CD14-positive monocyte (primary cell): ENCODE data around the gene AOC1. TPM values are rescaled to one million over a fixed set of nuclear protein-coding genes. Genes with fewer than 3 reads are reported as not detected.

Experiments used
- DNase-seq, 3 donors: peaks; one replicate each; pipeline ENCODE4 v3.0.0-alpha.2; 2011 to 2022
- H2AFZ ChIP-seq: 2 replicates; pipeline ENCODE4 v1.6.0; 2012; ENCODE audit warnings: mild to moderate bottlenecking, low read depth, low read length, inconsistent platforms; ENCODE audit not compliant: insufficient read depth, poor library complexity, severe bottlenecking
- H3K27ac ChIP-seq, 2 donors: 1 replicate in 1 of 2; 2 replicates in 1 of 2; pipeline ENCODE4 v1.5.1; 2012 to 2013; ENCODE audit warnings: low read length in 2 of 2, control low read depth in 1 of 2, inconsistent platforms in 1 of 2, low read depth in 1 of 2, mild to moderate bottlenecking in 1 of 2
- H3K27me3 ChIP-seq, 2 donors: one replicate each; pipeline versions ENCODE4 v1.6.0 to v1.6.1; 2011 to 2013; ENCODE audit warnings: low read length in 2 of 2; ENCODE audit not compliant: control insufficient read depth in 2 of 2, insufficient read depth in 2 of 2
- H3K36me3 ChIP-seq, 2 donors: replicated peaks in 1 of 2; 1 replicate in 1 of 2; 2 replicates in 1 of 2; pipeline versions ENCODE4 v1.5.1 to v1.6.1; 2012 to 2013; ENCODE audit warnings: low read length in 2 of 2, control low read depth in 1 of 2, inconsistent platforms in 1 of 2, mild to moderate bottlenecking in 1 of 2; ENCODE audit not compliant: insufficient read depth in 2 of 2, control insufficient read depth in 1 of 2
- H3K4me1 ChIP-seq, 2 donors: 1 replicate in 1 of 2; 2 replicates in 1 of 2; pipeline versions ENCODE4 v1.5.1 to v1.6.1; 2012 to 2013; ENCODE audit warnings: low read length in 2 of 2, control low read depth in 1 of 2, inconsistent platforms in 1 of 2, mild to moderate bottlenecking in 1 of 2, moderate library complexity in 1 of 2; ENCODE audit not compliant: insufficient read depth in 2 of 2, control insufficient read depth in 1 of 2
- H3K4me2 ChIP-seq: replicated peaks from 2 replicates; pipeline ENCODE3; 2012; ENCODE audit warnings: low read length, moderate library complexity, mild to moderate bottlenecking; ENCODE audit not compliant: poor library complexity, severe bottlenecking; ENCODE audit errors: extremely low read depth
- H3K4me3 ChIP-seq, 3 experiments: fragments of 200-600 bp in 1 of 3; sonication (generic) in 1 of 3; replicated peaks in 1 of 3; 1 replicate in 2 of 3; 2 replicates in 1 of 3; pipeline ENCODE4 v1.5.1; 2011 to 2013; ENCODE audit warnings: low read length in 3 of 3, mild to moderate bottlenecking in 3 of 3, control low read depth in 2 of 3, low read depth in 2 of 3, inconsistent platforms in 1 of 3, moderate library complexity in 1 of 3
- H3K79me2 ChIP-seq: 2 replicates; pipeline ENCODE4 v1.6.0; 2012; ENCODE audit warnings: mild to moderate bottlenecking, control low read depth, inconsistent platforms, low read length, moderate library complexity; ENCODE audit not compliant: insufficient read depth
- H3K9ac ChIP-seq: 2 replicates; pipeline ENCODE4 v1.6.0; 2017; ENCODE audit warnings: low read length, mild to moderate bottlenecking; ENCODE audit not compliant: insufficient read depth, poor library complexity, severe bottlenecking
- H3K9me3 ChIP-seq, 2 donors: replicated peaks in 1 of 2; 1 replicate in 1 of 2; 2 replicates in 1 of 2; pipeline versions ENCODE4 v1.5.1 to v1.6.1; 2012 to 2013; ENCODE audit warnings: low read length in 2 of 2, control low read depth in 1 of 2; ENCODE audit not compliant: control insufficient read depth in 1 of 2, insufficient read depth in 1 of 2
- H4K20me1 ChIP-seq: 2 replicates; pipeline ENCODE4 v1.6.0; 2012; ENCODE audit warnings: mild to moderate bottlenecking, low read length, control low read depth, moderate library complexity; ENCODE audit not compliant: insufficient read depth
- H3K27ac Mint-ChIP-seq, 7 donors: one replicate each; pipeline ENCODE4 v1.8.0; 2020; ENCODE audit warnings: mild to moderate bottlenecking in 7 of 7, mixed read lengths in 7 of 7, moderate library complexity in 6 of 7, inconsistent platforms in 2 of 7
- H3K27me3 Mint-ChIP-seq, 3 donors: one replicate each; pipeline ENCODE4 v1.8.0; 2021 to 2022; ENCODE audit warnings: low read depth in 3 of 3, mild to moderate bottlenecking in 3 of 3, mixed read lengths in 3 of 3, moderate library complexity in 3 of 3, inconsistent platforms in 1 of 3
- H3K36me3 Mint-ChIP-seq, 2 donors: one replicate each; pipeline ENCODE4 v1.8.0; 2020; ENCODE audit warnings: mixed read lengths in 2 of 2, inconsistent platforms in 1 of 2, mild to moderate bottlenecking in 1 of 2
- H3K4me1 Mint-ChIP-seq: one replicate; pipeline ENCODE4 v1.8.0; 2020; ENCODE audit warnings: mild to moderate bottlenecking, mixed read lengths
- H3K4me3 Mint-ChIP-seq, 2 donors: one replicate each; pipeline ENCODE4 v1.8.0; 2020; ENCODE audit warnings: mild to moderate bottlenecking in 2 of 2, mixed read lengths in 2 of 2, moderate library complexity in 1 of 2
- H3K9me3 Mint-ChIP-seq, 7 donors: one replicate each; pipeline ENCODE4 v1.8.0; 2020 to 2022; ENCODE audit warnings: mixed read lengths in 7 of 7, mild to moderate bottlenecking in 6 of 7, moderate library complexity in 6 of 7, inconsistent platforms in 2 of 7
- CTCF ChIP-seq: fragments of 200-600 bp; IDR thresholded peaks from one replicate; pipeline ENCODE4 v1.8.0; 2022; ENCODE audit warnings: antibody characterized with exemption, mild to moderate bottlenecking
- WGBS: methylation state at CpG from one replicate; pipeline ENCODE4 v1.1.5; 2013; ENCODE audit warnings: missing lambda C conversion rate; ENCODE audit not compliant: insufficient coverage; 5-methylcytosine and 5-hydroxymethylcytosine counted together
- intact Hi-C, 2 donors: fragments of 100-400 bp; cut with micrococcal nuclease; formaldehyde crosslinking; loops; one replicate each; pipeline versions ENCODE4 v1.15.0 to v1.15.1; 2023
- polyA plus RNA-seq, 3 donors: library from polyadenylated mRNA; depleted of rRNA in 1 of 3; unstranded in 2 of 3; stranded (reverse) in 1 of 3; fragments of 300-500 nt in 2 of 3; fragments of >200 nt in 1 of 3; fragmentation: Illumina TruSeq in 2 of 3; gene quantifications; 1 replicate in 2 of 3; 2 replicates in 1 of 3; pipeline ENCODE4 v1.2.3, GENCODE V29; 2012 to 2021

Gene AOC1
- polyA plus RNA-seq, 3 donors = 0.16 to 0.31 TPM; not detected in 1

GRCh38 chr7:150858236-150859197 is 6.2 kb downstream of the AOC1 start:
- H3K4me1 ChIP-seq = no peaks in the 10 kb centered on the region
- H3K27me3 Mint-ChIP-seq = peaks cover 2 to 5% (median 2%) of the 10 kb centered on the region in 3 donors
- no peak overlapping the region for H3K4me3 ChIP-seq
- H3K4me1 Mint-ChIP-seq = no peaks in the 10 kb centered on the region
- H3K27ac Mint-ChIP-seq = no peak overlapping the region
- no peaks in the 10 kb centered on the region for H3K36me3 ChIP-seq
- WGBS = 91% methylated on average over 12 of the region's 18 CpGs
- no peaks in the 10 kb centered on the region for H3K36me3 Mint-ChIP-seq
- H3K27ac ChIP-seq = no peak overlapping the region
- H3K79me2 ChIP-seq = no peaks in the 10 kb centered on the region
- H3K27me3 ChIP-seq = no peaks in the 10 kb centered on the region
- no peak for TF ChIP-seq CTCF
- intact Hi-C loops = no loop called here
- H3K9me3 ChIP-seq = no peaks in the 10 kb centered on the region
- no peak overlapping the region for H3K4me2 ChIP-seq
- no peak overlapping the region for H3K9ac ChIP-seq
- no peaks in the 10 kb centered on the region for H4K20me1 ChIP-seq
- no peak overlapping the region for H2AFZ ChIP-seq
- DNase-seq = no peak
- no peak overlapping the region for H3K4me3 Mint-ChIP-seq
- H3K9me3 Mint-ChIP-seq = peaks cover 0 to 2% (median 0%) of the 10 kb centered on the region in 7 donors

GRCh38 chr7:150860291-150860977 is 8.1 kb downstream of the AOC1 start:
- H3K36me3 Mint-ChIP-seq = no peaks in the 10 kb centered on the region
- no peak overlapping the region for H2AFZ ChIP-seq
- H3K4me2 ChIP-seq = no peak overlapping the region
- no peak overlapping the region for H3K27ac ChIP-seq
- no peaks in the 10 kb centered on the region for H3K36me3 ChIP-seq
- intact Hi-C loops = no loop called here
- no peaks in the 10 kb centered on the region for H3K27me3 ChIP-seq
- 74% methylated on average over 13 of the region's 14 CpGs for WGBS
- no peaks in the 10 kb centered on the region for H3K79me2 ChIP-seq
- no peak for TF ChIP-seq CTCF
- no peak overlapping the region for H3K9ac ChIP-seq
- no peak overlapping the region for H3K4me3 ChIP-seq
- DNase-seq = no peak
- peaks cover 0 to 2% (median 0%) of the 10 kb centered on the region in 7 donors for H3K9me3 Mint-ChIP-seq
- no peaks in the 10 kb centered on the region for H4K20me1 ChIP-seq
- H3K27ac Mint-ChIP-seq = no peak overlapping the region
- H3K4me3 Mint-ChIP-seq = no peak overlapping the region
- H3K9me3 ChIP-seq = no peaks in the 10 kb centered on the region
- H3K27me3 Mint-ChIP-seq = peaks cover 2 to 3% (median 2%) of the 10 kb centered on the region in 3 donors
- no peaks in the 10 kb centered on the region for H3K4me1 Mint-ChIP-seq
- no peaks in the 10 kb centered on the region for H3K4me1 ChIP-seq
